ENCODE data around the gene HOXA13. TPM values are rescaled to one million over a fixed set of nuclear protein-coding genes. Genes with fewer than 3 reads are reported as not detected.

HOXA13 gene
- total and polyA plus RNA-seq, 10 of the 15 experiments (the other 5 are each of a cell fraction or from before 2014, with no cell fraction given): not detected

DNA sequence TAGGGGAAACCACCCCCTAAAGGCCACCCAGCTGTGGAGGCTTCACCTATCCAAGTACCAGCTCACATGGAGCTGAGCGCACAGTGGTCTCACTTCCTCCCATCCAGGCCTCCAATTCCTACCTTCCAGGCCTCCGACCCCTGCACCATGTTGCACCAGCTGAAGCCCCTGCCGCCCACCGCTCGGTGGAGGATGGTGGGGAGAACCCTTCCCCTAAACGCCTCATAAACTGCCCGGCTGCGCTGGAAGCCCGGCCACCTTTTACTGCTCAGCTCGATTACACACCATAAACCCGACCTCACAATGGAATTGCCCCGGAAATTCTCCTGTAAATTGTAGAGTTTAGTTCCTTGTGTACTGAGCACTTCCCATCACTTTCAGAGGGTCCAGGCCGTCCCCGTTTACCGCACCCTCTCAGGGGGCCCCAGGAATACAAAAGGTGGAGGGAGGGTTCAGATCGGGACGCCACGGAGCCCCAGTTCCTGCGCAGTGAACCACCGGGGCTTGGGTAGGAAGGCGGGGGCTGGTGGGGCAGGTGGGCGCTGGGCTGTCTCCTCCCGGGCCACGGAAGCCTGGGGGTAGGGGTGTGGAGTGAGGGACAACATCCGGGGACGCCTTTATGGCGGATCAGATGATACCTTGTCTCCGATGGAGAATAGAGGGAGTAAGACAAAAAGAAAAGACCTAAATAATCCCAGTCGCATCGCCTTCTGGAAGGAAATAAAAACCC is 42.0 kb downstream of the HOXA13 start (continued):
- TF ChIP-seq, protein P1, sequence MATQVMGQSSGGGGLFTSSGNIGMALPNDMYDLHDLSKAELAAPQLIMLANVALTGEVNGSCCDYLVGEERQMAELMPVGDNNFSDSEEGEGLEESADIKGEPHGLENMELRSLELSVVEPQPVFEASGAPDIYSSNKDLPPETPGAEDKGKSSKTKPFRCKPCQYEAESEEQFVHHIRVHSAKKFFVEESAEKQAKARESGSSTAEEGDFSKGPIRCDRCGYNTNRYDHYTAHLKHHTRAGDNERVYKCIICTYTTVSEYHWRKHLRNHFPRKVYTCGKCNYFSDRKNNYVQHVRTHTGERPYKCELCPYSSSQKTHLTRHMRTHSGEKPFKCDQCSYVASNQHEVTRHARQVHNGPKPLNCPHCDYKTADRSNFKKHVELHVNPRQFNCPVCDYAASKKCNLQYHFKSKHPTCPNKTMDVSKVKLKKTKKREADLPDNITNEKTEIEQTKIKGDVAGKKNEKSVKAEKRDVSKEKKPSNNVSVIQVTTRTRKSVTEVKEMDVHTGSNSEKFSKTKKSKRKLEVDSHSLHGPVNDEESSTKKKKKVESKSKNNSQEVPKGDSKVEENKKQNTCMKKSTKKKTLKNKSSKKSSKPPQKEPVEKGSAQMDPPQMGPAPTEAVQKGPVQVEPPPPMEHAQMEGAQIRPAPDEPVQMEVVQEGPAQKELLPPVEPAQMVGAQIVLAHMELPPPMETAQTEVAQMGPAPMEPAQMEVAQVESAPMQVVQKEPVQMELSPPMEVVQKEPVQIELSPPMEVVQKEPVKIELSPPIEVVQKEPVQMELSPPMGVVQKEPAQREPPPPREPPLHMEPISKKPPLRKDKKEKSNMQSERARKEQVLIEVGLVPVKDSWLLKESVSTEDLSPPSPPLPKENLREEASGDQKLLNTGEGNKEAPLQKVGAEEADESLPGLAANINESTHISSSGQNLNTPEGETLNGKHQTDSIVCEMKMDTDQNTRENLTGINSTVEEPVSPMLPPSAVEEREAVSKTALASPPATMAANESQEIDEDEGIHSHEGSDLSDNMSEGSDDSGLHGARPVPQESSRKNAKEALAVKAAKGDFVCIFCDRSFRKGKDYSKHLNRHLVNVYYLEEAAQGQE (IDR thresholded peaks at IDR 0.05; ENCODE audit: low read depth, low read length): no peak
- no peak for TF ChIP-seq NRF1 (conservative IDR thresholded peaks at IDR 0.05; ENCODE audit: low read depth, low read length)
- no peak for TF ChIP-seq POLR2AphosphoS5 (IDR thresholded peaks at IDR 0.05; ENCODE audit: low read length)
- TF ChIP-seq MTA2 (IDR thresholded peaks at IDR 0.05; ENCODE audit: low read depth): no peak

DNA sequence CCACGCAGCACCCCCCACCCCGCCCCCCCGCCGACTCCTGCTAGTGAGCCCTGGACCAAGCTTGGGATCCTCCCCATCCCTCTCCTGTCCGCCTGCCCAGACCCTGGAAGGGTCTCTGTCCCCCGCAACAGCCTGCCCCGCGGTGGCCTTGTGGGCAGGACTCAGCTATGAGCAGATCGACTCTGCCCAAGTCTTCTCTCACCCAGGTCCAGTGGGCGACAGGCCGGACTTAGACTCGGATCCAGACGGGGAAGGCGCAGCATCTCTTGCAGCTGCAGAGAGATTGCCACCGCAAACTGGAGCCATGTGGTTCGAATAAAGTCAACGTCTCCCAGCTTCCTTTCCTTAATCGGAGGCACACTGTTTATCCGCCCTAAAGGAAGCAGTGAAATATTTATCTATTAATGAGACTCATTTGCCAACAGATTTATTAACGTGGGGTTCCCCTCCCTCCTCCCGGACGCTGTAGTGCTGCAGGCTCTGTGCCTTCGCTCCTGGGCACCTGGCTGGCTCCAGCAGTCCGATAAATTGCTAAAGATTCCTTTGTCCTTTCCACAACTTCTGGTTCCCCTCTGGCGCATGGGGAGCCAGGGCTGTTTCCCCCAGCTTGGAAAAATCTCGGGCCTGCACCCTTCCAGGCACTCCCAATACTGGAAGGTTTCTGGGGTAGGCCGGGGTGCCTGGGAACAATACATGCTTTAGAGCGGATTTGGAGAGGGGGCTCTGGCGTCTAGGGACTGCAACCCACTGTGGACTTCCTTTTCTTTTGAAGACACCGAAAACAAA is 42.8 kb downstream of the HOXA13 start:
- Histone ChIP-seq H2AFZ (ENCODE audit: control insufficient read depth, low read depth, low read length) (no peak overlapping the region), H3K4me3 (no peak overlapping the region), H4K20me1 (ENCODE audit: control insufficient read depth, insufficient read depth) (no peaks in the 10 kb centered on the region), H3K4me2 (ENCODE audit: control insufficient read depth, insufficient read depth) (no peak overlapping the region), H3K4me1 (ENCODE audit: control insufficient read depth, insufficient read depth, low read length) (no peaks in the 10 kb centered on the region), H3K27me3 (replicated peaks in 1 of 2; ENCODE audit: control insufficient read depth in 2 of 2, insufficient read depth in 2 of 2, low read length in 1 of 2) (peaks cover 23 to 53% of the 10 kb centered on the region in 2 experiments), H3K9me3 (replicated peaks; ENCODE audit: control insufficient read depth, insufficient read depth, low read length) (no peaks in the 10 kb centered on the region; the same call in 2 of the 3 replicates), H3K27ac (ENCODE audit: control insufficient read depth, insufficient read depth) (no peak overlapping the region), H3K9ac (ENCODE audit: control insufficient read depth, insufficient read depth, low read length) (no peak overlapping the region), H3K36me3 (ENCODE audit: control insufficient read depth in 2 of 2, insufficient read depth in 2 of 2, low read length in 1 of 2) (no peaks in the 10 kb centered on the region), H3K79me2 (ENCODE audit: control insufficient read depth, insufficient read depth, low read length) (no peaks in the 10 kb centered on the region)
- RAD21 ChIA-PET (ENCODE audit: unreplicated experiment): no interaction called here
- BruUV-seq (replicated peaks): no TSS peak
- POLR2A ChIA-PET: no interaction called here
- in situ Hi-C loops (cut with MboI): loop anchor here (5.0 to 25.0 kb wide), 3 partner anchors 790 to 1295 kb away; no protein-coding TSS in a partner anchor
- FAIRE-seq: no peak
- ATAC-seq: no peak
- SMC1A ChIA-PET (ENCODE audit: uncharacterized antibody, unreplicated experiment): interaction anchor here (0.6 to 1.0 kb wide), 2 partner anchors 301 to 646 kb away, joined by 3 read pairs; no protein-coding TSS in a partner anchor
- DNase-seq (ENCODE audit: low read depth, low spot score): no peak
- WGBS (ENCODE audit: insufficient coverage, insufficient replicate concordance, low lambda C conversion rate, missing lambda C conversion rate): 24% methylated on average over 24 of the region's 30 CpGs
- CTCF ChIA-PET: interaction anchor here (0.8 to 3.1 kb wide), 4 partner anchors 302 to 474 kb away, joined by 3 to 21 read pairs (median 3); no protein-coding TSS in a partner anchor
- TF ChIP-seq MTA2 (IDR thresholded peaks at IDR 0.05; ENCODE audit: low read depth): no peak
- TF ChIP-seq MEF2B (IDR thresholded peaks at IDR 0.05; ENCODE audit: partially characterized antibody, poor library complexity, severe bottlenecking): no peak
- TF ChIP-seq ZZZ3 (IDR thresholded peaks at IDR 0.05; ENCODE audit: control insufficient read depth, insufficient read length, low read depth): no peak
- TF ChIP-seq SRF (IDR thresholded peaks at IDR 0.05; ENCODE audit: low read depth in 2 of 2, low read length in 2 of 2): no peak
- no peak for TF ChIP-seq MYB (IDR thresholded peaks at IDR 0.05; ENCODE audit: borderline replicate concordance, low read depth, low read length)
- no peak for TF ChIP-seq POLR2AphosphoS2 (IDR thresholded peaks at IDR 0.05; ENCODE audit: low read depth, low read length)
- intact Hi-C loops (cut with micrococcal nuclease; ENCODE audit: unreplicated experiment): no loop called here
